ENCODE measurements around the gene PLCL1.

Gene PLCL1

DNA sequence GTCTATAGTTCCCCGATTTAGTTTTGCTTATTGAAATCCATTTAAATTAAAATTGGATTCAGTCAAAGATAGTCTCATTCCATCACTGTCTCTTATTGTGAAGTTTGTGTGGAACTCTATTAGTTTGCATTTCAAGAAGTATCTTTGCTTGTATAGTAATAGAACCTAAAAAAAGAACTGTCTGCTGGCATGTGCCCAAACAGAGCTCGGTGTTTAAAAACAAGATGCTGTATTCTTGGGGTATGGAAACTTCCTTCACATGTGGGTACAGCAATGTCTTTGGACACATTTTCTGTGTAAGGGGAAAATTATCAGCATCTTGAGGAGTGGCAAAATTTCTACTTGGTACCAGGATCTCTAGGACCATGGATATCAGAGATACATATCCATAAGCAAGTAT, 292.6 kb downstream of the PLCL1 start:
- no peak for TF ChIP-seq SPI1 (IDR thresholded peaks at IDR 0.05; ENCODE audit: borderline replicate concordance, low read depth)
- TF ChIP-seq, protein P1, sequence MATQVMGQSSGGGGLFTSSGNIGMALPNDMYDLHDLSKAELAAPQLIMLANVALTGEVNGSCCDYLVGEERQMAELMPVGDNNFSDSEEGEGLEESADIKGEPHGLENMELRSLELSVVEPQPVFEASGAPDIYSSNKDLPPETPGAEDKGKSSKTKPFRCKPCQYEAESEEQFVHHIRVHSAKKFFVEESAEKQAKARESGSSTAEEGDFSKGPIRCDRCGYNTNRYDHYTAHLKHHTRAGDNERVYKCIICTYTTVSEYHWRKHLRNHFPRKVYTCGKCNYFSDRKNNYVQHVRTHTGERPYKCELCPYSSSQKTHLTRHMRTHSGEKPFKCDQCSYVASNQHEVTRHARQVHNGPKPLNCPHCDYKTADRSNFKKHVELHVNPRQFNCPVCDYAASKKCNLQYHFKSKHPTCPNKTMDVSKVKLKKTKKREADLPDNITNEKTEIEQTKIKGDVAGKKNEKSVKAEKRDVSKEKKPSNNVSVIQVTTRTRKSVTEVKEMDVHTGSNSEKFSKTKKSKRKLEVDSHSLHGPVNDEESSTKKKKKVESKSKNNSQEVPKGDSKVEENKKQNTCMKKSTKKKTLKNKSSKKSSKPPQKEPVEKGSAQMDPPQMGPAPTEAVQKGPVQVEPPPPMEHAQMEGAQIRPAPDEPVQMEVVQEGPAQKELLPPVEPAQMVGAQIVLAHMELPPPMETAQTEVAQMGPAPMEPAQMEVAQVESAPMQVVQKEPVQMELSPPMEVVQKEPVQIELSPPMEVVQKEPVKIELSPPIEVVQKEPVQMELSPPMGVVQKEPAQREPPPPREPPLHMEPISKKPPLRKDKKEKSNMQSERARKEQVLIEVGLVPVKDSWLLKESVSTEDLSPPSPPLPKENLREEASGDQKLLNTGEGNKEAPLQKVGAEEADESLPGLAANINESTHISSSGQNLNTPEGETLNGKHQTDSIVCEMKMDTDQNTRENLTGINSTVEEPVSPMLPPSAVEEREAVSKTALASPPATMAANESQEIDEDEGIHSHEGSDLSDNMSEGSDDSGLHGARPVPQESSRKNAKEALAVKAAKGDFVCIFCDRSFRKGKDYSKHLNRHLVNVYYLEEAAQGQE (IDR thresholded peaks at IDR 0.05; ENCODE audit: insufficient replicate concordance, low read depth): no peak
- TF ChIP-seq, protein P2, sequence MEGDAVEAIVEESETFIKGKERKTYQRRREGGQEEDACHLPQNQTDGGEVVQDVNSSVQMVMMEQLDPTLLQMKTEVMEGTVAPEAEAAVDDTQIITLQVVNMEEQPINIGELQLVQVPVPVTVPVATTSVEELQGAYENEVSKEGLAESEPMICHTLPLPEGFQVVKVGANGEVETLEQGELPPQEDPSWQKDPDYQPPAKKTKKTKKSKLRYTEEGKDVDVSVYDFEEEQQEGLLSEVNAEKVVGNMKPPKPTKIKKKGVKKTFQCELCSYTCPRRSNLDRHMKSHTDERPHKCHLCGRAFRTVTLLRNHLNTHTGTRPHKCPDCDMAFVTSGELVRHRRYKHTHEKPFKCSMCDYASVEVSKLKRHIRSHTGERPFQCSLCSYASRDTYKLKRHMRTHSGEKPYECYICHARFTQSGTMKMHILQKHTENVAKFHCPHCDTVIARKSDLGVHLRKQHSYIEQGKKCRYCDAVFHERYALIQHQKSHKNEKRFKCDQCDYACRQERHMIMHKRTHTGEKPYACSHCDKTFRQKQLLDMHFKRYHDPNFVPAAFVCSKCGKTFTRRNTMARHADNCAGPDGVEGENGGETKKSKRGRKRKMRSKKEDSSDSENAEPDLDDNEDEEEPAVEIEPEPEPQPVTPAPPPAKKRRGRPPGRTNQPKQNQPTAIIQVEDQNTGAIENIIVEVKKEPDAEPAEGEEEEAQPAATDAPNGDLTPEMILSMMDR (IDR thresholded peaks at IDR 0.05; ENCODE audit: insufficient read depth, low read length): no peak
- TF ChIP-seq POLR2AphosphoS5 (IDR thresholded peaks at IDR 0.05; ENCODE audit: low read depth): no peak

GRCh38 chr2:198097630-198098029, 293.2 kb downstream of the PLCL1 start:
- Histone ChIP-seq H3K4me3 (replicated peaks; ENCODE audit: insufficient read depth, low read length) (no peak overlapping the region), H3K27ac (replicated peaks) (no peak overlapping the region), H3K27me3 (ENCODE audit: insufficient read depth, poor library complexity, severe bottlenecking) (no peaks in the 10 kb centered on the region)
- DNase-seq (ENCODE audit: low read depth in 1 of 2, low spot score in 1 of 2): no peak
- TF ChIP-seq GABPA (IDR thresholded peaks at IDR 0.05; ENCODE audit: low read depth) (no peak), SPI1 (IDR thresholded peaks at IDR 0.05; ENCODE audit: borderline replicate concordance, low read depth) (no peak), POLR2AphosphoS5 (IDR thresholded peaks at IDR 0.05; ENCODE audit: low read depth) (no peak)
- TF ChIP-seq, protein P2 (IDR thresholded peaks at IDR 0.05; ENCODE audit: insufficient read depth, low read length): no peak
- TF ChIP-seq, protein P1 (IDR thresholded peaks at IDR 0.05; ENCODE audit: insufficient replicate concordance, low read depth): no peak

More for the DNA sequence above, 292.6 kb downstream of the PLCL1 start:
- Histone ChIP-seq H3K4me3 (replicated peaks; ENCODE audit: insufficient read depth, low read length) (no peak overlapping the region), H3K27me3 (ENCODE audit: insufficient read depth, poor library complexity, severe bottlenecking) (no peaks in the 10 kb centered on the region), H3K27ac (replicated peaks) (no peak overlapping the region)
- DNase-seq (ENCODE audit: low read depth in 1 of 2, low spot score in 1 of 2): no peak

DNA sequence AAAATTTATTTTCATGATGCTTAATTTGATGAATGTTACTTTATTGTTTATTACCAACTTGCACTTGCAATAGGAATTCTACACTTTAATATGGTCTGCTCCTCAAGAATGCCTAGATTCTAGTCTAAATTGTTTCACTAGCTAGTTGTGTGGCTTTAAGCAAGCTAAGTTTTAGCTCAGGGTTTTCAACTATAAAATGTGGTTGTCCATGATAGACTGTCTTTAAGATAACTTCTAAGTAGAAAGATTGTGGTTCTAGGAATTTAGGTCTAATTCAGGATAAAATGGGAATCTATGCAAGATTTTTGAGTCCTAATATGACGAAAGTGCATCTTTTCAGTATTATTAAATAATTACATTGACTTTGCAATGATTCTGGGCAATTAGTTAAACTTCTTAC, 294.0 kb downstream of the PLCL1 start:
- no peak for DNase-seq (ENCODE audit: low read depth in 1 of 2, low spot score in 1 of 2)
- no peak overlapping the region for H3K27ac ChIP-seq (replicated peaks)
- H3K27me3 ChIP-seq (ENCODE audit: insufficient read depth, poor library complexity, severe bottlenecking): no peaks in the 10 kb centered on the region
- H3K4me3 ChIP-seq (replicated peaks; ENCODE audit: insufficient read depth, low read length): no peak overlapping the region
- TF ChIP-seq POLR2AphosphoS5 (IDR thresholded peaks at IDR 0.05; ENCODE audit: low read depth): no peak
- TF ChIP-seq GABPA (IDR thresholded peaks at IDR 0.05; ENCODE audit: low read depth): no peak
- TF ChIP-seq, protein P2 (IDR thresholded peaks at IDR 0.05; ENCODE audit: insufficient read depth, low read length): no peak
- TF ChIP-seq, protein P1 (IDR thresholded peaks at IDR 0.05; ENCODE audit: insufficient replicate concordance, low read depth): no peak
- TF ChIP-seq SPI1 (IDR thresholded peaks at IDR 0.05; ENCODE audit: borderline replicate concordance, low read depth): no peak

All from HL-60 (cell line).